K562 (cell line): Measurements from ENCODE around the gene GNRH2. TPM values are rescaled to one million over a fixed set of nuclear protein-coding genes. Genes with fewer than 3 reads are reported as not detected.

Source experiments
- BMI1 ChIP-seq: fragments of 150-350 bp; IDR thresholded peaks from 2 replicates; pipeline ENCODE4 v1.6.1; 2014; ENCODE audit warnings: low read length
- CC2D1A ChIP-seq: fragments of 450-650 bp; IDR thresholded peaks from 2 replicates; pipeline ENCODE4 v1.6.1; 2017; ENCODE audit warnings: mild to moderate bottlenecking
- ETS1 ChIP-seq: conservative IDR thresholded peaks from 2 replicates; pipeline ENCODE4 v1.6.1; 2011; ENCODE audit warnings: low read depth, mild to moderate bottlenecking, low read length; ENCODE audit not compliant: control insufficient read depth
- FIP1L1 ChIP-seq: fragments of 200-400 bp; formaldehyde crosslinking; IDR thresholded peaks from 2 replicates; pipeline ENCODE4 v1.6.1; 2018; ENCODE audit warnings: mild to moderate bottlenecking, low read depth, low read length; ENCODE audit not compliant: poor library complexity, severe bottlenecking
- HDAC1 ChIP-seq, 2 experiments: fragments of 450-650 bp; IDR thresholded peaks; 2 replicates each; pipeline ENCODE4 v1.6.1; 2016 to 2017; ENCODE audit warnings: inconsistent platforms in 1 of 2, mild to moderate bottlenecking in 1 of 2, moderate library complexity in 1 of 2
- HDAC3 ChIP-seq: fragments of 450-650 bp; IDR thresholded peaks from 2 replicates; pipeline ENCODE4 v1.6.1; 2018; ENCODE audit warnings: borderline replicate concordance, mild to moderate bottlenecking, moderate library complexity; ENCODE audit not compliant: partially characterized antibody
- HINFP ChIP-seq: fragments of 450-650 bp; conservative IDR thresholded peaks from 2 replicates; pipeline ENCODE4 v1.6.1; 2016; ENCODE audit warnings: missing genetic modification characterization, low read depth, mild to moderate bottlenecking, control low read depth, missing compliant biosample characterization
- NONO ChIP-seq, 2 experiments: fragments of 200-400 bp in 1 of 2; fragments of 450-650 bp in 1 of 2; formaldehyde crosslinking in 1 of 2; IDR thresholded peaks; 2 replicates each; pipeline ENCODE4 v1.6.1; 2017; ENCODE audit warnings: low read depth in 2 of 2, mild to moderate bottlenecking in 2 of 2, moderate library complexity in 2 of 2, low read length in 1 of 2
- NR2C2 ChIP-seq, 2 experiments: fragments of 200-800 bp in 1 of 2; sonication (Bioruptor generic) in 1 of 2; sonication (generic) in 1 of 2; formaldehyde crosslinking in 1 of 2; IDR thresholded peaks; 2 replicates each; pipeline versions ENCODE4 v1.6.1 to v1.8.0; 2016 to 2022; ENCODE audit warnings: mild to moderate bottlenecking in 1 of 2, missing compliant biosample characterization in 1 of 2, missing genetic modification characterization in 1 of 2, missing genetic modification reagents in 1 of 2
- NR3C1 ChIP-seq: sonication (generic); formaldehyde crosslinking; IDR thresholded peaks from 2 replicates; pipeline ENCODE4 v1.8.1; 2022; ENCODE audit warnings: missing genetic modification reagents
- PHF21A ChIP-seq: fragments of 450-650 bp; IDR thresholded peaks from 2 replicates; pipeline ENCODE4 v1.6.1; 2017; ENCODE audit warnings: low read depth, borderline replicate concordance
- RAD21 ChIP-seq, 2 experiments: fragments of 250-450 bp in 1 of 2; fragments of 450-650 bp in 1 of 2; sonication (Bioruptor Pico) in 1 of 2; formaldehyde crosslinking in 1 of 2; IDR thresholded peaks in 1 of 2; conservative IDR thresholded peaks in 1 of 2; 2 replicates each; pipeline versions ENCODE4 v1.4.0 to v1.8.0; 2020 to 2022; ENCODE audit warnings: mild to moderate bottlenecking in 2 of 2, moderate library complexity in 1 of 2
- RBM22 ChIP-seq: fragments of 200-400 bp; formaldehyde crosslinking; IDR thresholded peaks from 2 replicates; pipeline ENCODE4 v1.6.1; 2018; ENCODE audit warnings: low read length, low read depth; ENCODE audit not compliant: poor library complexity, severe bottlenecking
- RNF2 ChIP-seq: sonication (generic); IDR thresholded peaks from 2 replicates; pipeline ENCODE4 v1.6.1; 2016
- TAF9B ChIP-seq: fragments of 450-650 bp; IDR thresholded peaks from 2 replicates; pipeline ENCODE4 v1.6.1; 2018; ENCODE audit warnings: mild to moderate bottlenecking; ENCODE audit not compliant: partially characterized antibody
- U2AF2 ChIP-seq: fragments of 200-400 bp; formaldehyde crosslinking; optimal IDR thresholded peaks from 2 replicates; pipeline ENCODE3; 2017; ENCODE audit warnings: low read depth, mild to moderate bottlenecking, low read length
- ZBTB5 ChIP-seq: fragments of 450-650 bp; IDR thresholded peaks from 2 replicates; pipeline ENCODE4 v1.6.1; 2017; ENCODE audit warnings: antibody characterized with exemption
- ZNF57 ChIP-seq: fragments of 450-650 bp; formaldehyde crosslinking; IDR thresholded peaks from 2 replicates; pipeline ENCODE4 v1.4.0; 2020; ENCODE audit warnings: mild to moderate bottlenecking, moderate library complexity
- ZNF639 ChIP-seq, 2 experiments: fragments of 200-800 bp in 1 of 2; sonication (Bioruptor generic) in 1 of 2; sonication (generic) in 1 of 2; formaldehyde crosslinking in 1 of 2; IDR thresholded peaks in 1 of 2; conservative IDR thresholded peaks in 1 of 2; 2 replicates each; pipeline versions ENCODE4 v1.5.0 to v1.6.1; 2016 to 2020; ENCODE audit warnings: missing compliant biosample characterization in 1 of 2, missing genetic modification characterization in 1 of 2, missing genetic modification reagents in 1 of 2
- polyA plus RNA-seq, 8 experiments: library from polyadenylated mRNA; depleted of rRNA in 4 of 8; stranded (reverse) in 5 of 8; unstranded in 3 of 8; fragments of >200 nt; fragmentation: Nextera tagmentation in 2 of 8; fragmentation: Illumina TruSeq in 1 of 8; extraction: Ambion mirVana in 2 of 8; extraction: Trizol in 1 of 8; gene quantifications; 2 replicates each; pipeline versions ENCODE4 v1.2.1 to v1.2.3, GENCODE V29; 2011 to 2014; ENCODE audit warnings: inconsistent platforms in 1 of 8, missing spikeins in 1 of 8
- total RNA-seq, 7 experiments: library from RNA; depleted of rRNA in 6 of 7; stranded (reverse); fragments of >200 nt in 6 of 7; fragmentation: Illumina TruSeq in 2 of 7; extraction: Trizol in 2 of 7; gene quantifications; 2 replicates each; pipeline versions ENCODE4 v1.2.1 to v1.2.3, GENCODE V29; 2011 to 2021; ENCODE audit warnings: low replicate concordance in 1 of 7

GNRH2 gene
- total and polyA plus RNA-seq, 9 of the 15 experiments (the other 6 are each of a cell fraction or from before 2014, with no cell fraction given): 0.11 to 0.50 (median 0.24) TPM; not detected in 5

GRCh38 chr20:3045816-3046676, 2.6 kb downstream of the GNRH2 start, which contains the start of gene MRPS26 (continued):
- no peak for TF ChIP-seq TAF9B
- peak; percentile 78 for TF ChIP-seq NR3C1
- TF ChIP-seq ZNF57: no peak
- TF ChIP-seq U2AF2: no peak
- no peak for TF ChIP-seq HDAC3
- no peak for TF ChIP-seq ZBTB5
- TF ChIP-seq CC2D1A: no peak
- TF ChIP-seq RBM22: peak; percentile 84
- 0 out of 2 replicates have a peak, but pooled peaks have one; percentile 11 for TF ChIP-seq HINFP (tag)
- TF ChIP-seq BMI1: no peak
- no peak for TF ChIP-seq RNF2
- TF ChIP-seq NONO (IDR thresholded peaks at IDR 0.05; ENCODE audit: low read depth in 2 of 2, low read length in 1 of 2): peak; percentile 15 to 51; a peak in 1 of 4 replicates
- TF ChIP-seq RAD21 (CRISPR knock-in tag; conservative IDR thresholded peaks at IDR 0.05 in 1 of 2, IDR thresholded peaks at IDR 0.05 in 1 of 2): peak in 1 of 2 experiments; percentile 11; a peak in 1 of 4 replicates
- TF ChIP-seq NR2C2 (CRISPR knock-in tag; IDR thresholded peaks at IDR 0.05): peak; percentile 91
- peak; percentile 98 for TF ChIP-seq NR2C2 (tag; IDR thresholded peaks at IDR 0.05)
- peak in 1 of 2 experiments; percentile 50; a peak in 2 of 4 replicates for TF ChIP-seq HDAC1 (IDR thresholded peaks at IDR 0.05)
- TF ChIP-seq PHF21A: no peak
- peak; percentile 96 for TF ChIP-seq ETS1
- peak in 1 of 2 experiments; percentile 82; a peak in 2 of 4 replicates for TF ChIP-seq ZNF639 (CRISPR knock-in tag; conservative IDR thresholded peaks at IDR 0.05 in 1 of 2, IDR thresholded peaks at IDR 0.05 in 1 of 2)
- peak; percentile 75 for TF ChIP-seq FIP1L1
